GM18861 (cell line): ENCODE data around the gene RFTN1.

ENCODE experiments used
- ATAC-seq: cut with Tn5 transposase; IDR thresholded peaks from one replicate; pipeline ENCODE4 v1.9.1; 2021; ENCODE audit not compliant: unreplicated experiment

Gene RFTN1

DNA sequence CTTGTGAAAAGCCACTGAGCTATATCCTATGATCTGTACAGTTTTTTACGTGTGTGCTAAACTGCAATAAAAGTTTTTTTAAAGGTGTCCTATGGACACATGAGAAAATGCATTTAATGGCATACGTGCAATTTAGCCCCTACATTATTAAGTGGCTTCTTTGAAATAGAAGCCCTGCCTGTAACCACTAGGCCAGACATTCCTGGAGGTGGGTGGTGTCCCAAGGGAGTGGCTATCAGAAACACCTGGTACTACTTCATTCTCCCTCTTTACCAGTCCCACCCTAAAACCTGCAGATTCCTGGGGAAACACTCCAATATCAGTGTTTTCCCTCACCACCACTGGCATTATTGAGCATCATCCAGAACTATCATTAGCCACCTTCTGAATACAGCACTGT is 148.5 kb downstream of the RFTN1 start:
- no peak for ATAC-seq

DNA sequence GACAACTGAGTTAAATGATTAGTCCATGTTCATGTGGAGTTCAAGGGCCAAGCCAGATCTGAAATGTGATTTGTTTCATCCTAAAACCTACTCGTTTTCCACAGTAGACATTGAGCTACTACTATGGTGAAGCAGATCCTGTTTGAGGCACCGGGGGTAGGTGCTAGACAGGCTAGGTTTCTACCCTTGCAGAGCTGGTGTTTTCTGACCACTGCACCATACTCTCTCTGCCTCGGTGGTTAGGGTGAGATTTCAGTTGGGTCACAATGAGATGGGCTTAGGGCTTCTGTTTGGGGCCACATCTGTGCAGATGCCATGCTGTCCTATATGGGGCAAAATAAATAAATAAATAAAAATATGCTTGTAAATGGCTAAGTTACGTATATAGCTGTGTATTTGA is 149.2 kb downstream of the RFTN1 start:
- no peak for ATAC-seq

- ATAC-seq: no peak
These were observed 149.9 kb downstream of the RFTN1 start for GRCh38 chr3:16363636-16364035.

GRCh38 chr3:16362770-16363169 is 150.7 kb downstream of the RFTN1 start:
- ATAC-seq: no peak

GRCh38 chr3:16361087-16361486 is 152.4 kb downstream of the RFTN1 start:
- ATAC-seq: no peak

DNA sequence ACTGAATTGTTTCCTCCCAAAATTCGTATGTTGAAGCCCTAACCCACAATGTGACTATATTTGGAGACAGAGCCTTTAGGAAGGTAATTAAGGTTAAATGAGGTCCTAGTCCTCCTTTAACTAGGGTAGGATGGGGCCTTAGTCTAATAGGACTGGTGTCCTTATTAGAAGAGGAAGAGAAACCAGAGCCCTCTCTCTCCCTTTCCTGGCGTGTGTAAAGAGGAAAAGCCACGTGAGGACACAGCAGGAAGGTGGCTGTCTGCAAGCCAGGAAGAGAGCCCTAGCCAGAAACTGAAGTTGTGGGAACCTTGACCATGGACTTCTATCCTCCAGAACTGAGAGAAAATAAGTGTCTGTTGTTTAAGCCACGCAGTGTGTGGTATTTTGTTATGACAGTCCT is 154.2 kb downstream of the RFTN1 start:
- ATAC-seq: no peak

GRCh38 chr3:16358336-16358735 is 155.2 kb downstream of the RFTN1 start:
- ATAC-seq: no peak

GRCh38 chr3:16357186-16358121 is 156.0 kb downstream of the RFTN1 start:
- no peak for ATAC-seq

- no peak for ATAC-seq
These were observed 157.7 kb downstream of the RFTN1 start for GRCh38 chr3:16355828-16356227.

DNA sequence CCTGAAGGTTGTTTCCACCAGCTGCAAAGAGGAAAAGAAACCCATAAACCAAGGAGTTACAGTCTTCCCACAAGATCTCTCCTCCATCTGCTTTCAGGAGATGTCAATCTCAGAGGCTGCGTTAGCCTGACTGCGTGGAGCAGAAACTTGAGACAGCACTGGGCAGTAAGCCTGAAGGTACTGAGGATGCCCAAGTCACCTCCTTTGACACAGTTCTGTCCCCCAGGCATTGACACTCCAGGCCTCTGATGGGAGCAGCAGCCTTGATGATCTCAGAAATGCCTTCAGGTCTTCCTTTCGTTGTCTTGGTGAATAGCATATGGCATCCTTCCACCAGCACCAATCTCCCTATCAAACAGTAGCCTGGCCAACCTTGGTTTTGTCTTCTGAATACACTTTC is 159.2 kb downstream of the RFTN1 start:
- no peak for ATAC-seq

DNA sequence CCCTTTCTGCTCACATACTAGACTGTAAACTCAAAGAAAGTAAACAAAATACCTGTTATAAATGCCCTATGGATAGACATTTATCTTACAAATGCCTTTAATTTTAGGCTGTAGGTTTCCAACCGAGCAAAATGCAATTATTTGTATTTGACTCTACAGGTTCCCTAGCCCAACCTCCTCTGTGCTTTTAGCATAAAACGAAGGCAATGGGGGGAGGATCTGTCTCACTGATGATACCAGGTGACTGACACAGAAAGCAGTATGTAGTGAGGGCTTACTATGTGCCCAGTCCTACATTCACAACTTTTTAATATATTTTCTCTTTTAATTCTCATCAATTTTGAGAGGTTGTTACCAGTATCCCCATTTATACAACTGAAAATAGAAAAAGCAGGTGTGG is 161.1 kb downstream of the RFTN1 start:
- no peak for ATAC-seq

GRCh38 chr3:16350597-16351318 is 162.7 kb downstream of the RFTN1 start:
- no peak for ATAC-seq

GRCh38 chr3:16349986-16350596 is 163.4 kb downstream of the RFTN1 start:
- ATAC-seq: no peak

DNA sequence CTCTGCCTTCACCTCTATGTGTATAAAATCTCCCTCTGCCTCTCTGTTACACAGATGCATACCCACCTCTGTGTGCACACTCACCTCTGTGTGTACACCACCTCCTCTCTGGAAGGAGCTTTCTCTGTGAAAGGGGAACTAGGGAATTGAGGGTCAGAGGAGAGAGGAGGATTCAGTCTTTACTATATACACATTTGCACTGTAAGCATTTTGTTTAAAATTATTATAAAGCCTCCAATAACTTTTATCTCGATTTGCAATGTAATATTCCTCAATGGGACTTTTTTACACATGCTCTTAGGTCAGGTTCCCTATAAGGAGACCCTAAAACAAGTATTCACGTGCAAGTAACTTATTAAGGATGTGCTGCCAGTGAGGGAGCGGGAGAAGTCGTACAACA is 166.0 kb downstream of the RFTN1 start:
- ATAC-seq: no peak

DNA sequence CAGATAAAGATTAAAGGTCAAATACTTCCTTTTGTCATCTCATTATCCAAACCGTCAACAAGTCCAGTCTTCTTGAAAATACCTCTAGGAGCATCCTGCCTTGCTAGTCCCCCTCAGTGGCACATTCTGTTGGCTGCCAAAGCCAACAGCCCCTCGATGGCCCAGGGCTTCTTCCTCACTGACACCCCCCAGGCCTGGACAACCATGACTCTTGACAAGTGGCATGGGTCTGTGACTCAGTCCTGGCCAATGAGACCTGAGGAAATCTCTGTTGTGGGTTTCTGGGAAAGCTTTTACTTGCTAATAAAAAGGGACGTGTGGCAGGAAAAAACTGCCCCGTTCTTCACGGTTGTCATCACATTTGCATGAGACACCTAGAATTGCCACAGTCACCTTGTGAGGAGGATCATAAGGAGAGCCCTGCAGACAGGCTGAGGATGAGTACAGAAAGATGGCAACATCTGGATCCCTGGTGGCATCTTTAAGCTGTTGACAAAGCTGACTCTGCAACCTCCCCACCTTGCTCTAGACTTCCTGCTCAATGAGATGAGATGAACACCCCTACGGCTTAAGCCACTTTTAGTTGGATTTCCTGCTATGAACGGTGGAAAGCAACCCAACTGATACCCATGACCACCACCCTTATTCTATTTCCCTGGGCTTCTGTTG is 167.0 kb downstream of the RFTN1 start:
- ATAC-seq: no peak

GRCh38 chr3:16343101-16343500 is 170.4 kb downstream of the RFTN1 start:
- ATAC-seq: no peak

- peak; percentile 37 for ATAC-seq
These were observed 174.5 kb downstream of the RFTN1 start for GRCh38 chr3:16338999-16339398.

GRCh38 chr3:16337856-16338540 is 175.5 kb downstream of the RFTN1 start:
- ATAC-seq: peak; percentile 96

DNA sequence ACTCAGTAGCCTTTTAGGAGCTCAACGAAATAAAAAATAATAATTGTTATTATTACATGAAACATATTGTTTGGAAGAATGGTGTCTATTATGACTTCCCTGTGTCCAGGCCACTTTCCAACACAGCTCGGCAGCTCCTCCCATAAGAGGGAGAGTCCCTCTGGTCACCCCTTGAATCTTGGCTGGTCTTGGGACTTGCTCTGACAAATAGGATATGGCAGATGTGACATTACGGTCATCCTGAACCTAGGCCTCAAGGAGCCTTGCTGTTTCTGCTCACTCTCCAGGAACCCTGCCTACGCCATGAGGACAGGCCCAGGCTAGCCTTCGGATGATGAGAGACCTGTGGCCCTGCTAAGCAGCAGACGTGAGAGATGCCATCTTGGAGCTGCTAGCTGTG is 176.7 kb downstream of the RFTN1 start:
- ATAC-seq: no peak

DNA sequence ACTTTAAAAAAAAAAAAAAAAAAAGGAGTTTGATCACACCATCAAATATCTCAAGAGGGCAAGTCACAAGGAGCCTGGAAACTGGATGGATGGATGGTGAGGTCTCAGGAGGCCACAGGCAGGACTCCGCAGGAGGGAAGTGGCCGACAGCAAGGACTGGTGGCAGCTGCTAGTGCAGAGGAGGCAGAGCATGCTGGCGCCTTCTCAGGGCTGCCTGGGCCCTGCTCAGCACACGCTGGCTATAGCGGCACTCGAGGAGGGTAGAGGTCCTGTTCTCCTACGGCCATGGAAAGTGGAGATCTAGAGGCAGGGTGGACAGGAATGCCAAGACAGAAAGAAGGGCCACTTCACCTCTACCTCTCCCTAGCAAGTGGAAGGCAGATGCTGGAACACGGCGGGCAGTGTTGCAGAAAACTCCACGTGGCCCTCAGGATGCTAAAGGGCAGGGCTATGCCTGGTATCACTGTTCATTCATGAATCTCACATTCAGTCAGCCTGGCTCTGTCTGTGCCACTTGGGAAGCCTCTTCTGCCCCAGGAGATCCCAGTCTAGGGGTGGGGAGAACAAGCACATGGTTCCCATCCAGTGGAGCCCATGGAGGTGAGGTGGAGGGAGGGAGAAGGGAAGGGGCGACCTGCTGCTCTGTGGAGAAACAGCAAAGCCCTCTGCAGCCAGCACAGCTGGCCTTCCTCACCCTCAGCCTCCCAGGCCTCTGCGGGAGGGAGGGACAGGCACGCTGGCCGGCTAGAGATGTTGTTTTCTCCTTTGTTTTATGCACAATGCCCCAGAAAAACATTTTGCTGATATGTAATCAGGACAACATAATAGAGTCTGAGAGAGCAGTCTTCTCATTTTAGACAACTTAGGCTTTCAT is 177.5 kb downstream of the RFTN1 start:
- ATAC-seq: no peak
